HG03103 (cell line): ENCODE results near the gene USP49.
"Not testable (repeated sequence)": the region's sequence is repeated elsewhere in the genome, so short reads cannot be mapped to it uniquely, and the experiment has no call there.

Source experiments
- ATAC-seq: cut with Tn5 transposase; IDR thresholded peaks from one replicate; pipeline ENCODE4 v1.9.1; 2021; ENCODE audit warnings: low read depth; ENCODE audit not compliant: unreplicated experiment

USP49 gene

GRCh38 chr6:41784581-41785171, 110.5 kb downstream of the USP49 start:
- no peak for ATAC-seq

DNA sequence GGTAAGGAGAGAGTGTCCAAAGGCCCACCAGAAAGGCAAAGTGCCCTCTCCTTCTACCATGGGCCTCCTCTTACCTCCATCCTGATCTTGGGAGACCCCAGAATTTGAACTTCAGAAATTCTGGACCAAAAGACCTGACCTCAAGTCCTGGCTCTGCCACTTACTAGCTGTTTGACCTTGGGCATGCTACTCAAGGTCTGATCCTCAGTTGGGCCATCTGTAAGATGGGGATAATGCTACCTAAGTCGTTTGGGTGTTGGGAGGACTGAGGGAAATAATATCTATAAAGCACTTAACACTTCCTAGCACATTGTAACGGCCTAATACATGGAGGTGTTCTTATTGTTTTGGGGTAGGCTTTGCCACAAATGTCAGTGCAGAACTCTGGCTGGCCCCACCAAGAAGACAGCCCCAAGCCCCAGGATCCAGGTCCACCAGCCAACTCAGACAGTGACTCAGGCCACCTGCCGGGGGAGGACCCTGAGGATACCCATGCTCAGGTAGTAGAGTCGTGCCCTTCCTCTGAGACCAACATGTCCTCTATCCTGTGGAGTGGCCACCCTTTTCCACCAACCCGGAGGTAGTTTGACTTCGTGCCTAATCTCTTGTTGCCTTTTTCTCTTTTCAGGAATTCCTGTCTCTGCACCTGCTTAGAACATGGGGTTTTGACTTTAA, 111.9 kb downstream of the USP49 start:
- ATAC-seq = no peak

GRCh38 chr6:41781366-41781730, 113.8 kb downstream of the USP49 start:
- ATAC-seq = no peak

DNA sequence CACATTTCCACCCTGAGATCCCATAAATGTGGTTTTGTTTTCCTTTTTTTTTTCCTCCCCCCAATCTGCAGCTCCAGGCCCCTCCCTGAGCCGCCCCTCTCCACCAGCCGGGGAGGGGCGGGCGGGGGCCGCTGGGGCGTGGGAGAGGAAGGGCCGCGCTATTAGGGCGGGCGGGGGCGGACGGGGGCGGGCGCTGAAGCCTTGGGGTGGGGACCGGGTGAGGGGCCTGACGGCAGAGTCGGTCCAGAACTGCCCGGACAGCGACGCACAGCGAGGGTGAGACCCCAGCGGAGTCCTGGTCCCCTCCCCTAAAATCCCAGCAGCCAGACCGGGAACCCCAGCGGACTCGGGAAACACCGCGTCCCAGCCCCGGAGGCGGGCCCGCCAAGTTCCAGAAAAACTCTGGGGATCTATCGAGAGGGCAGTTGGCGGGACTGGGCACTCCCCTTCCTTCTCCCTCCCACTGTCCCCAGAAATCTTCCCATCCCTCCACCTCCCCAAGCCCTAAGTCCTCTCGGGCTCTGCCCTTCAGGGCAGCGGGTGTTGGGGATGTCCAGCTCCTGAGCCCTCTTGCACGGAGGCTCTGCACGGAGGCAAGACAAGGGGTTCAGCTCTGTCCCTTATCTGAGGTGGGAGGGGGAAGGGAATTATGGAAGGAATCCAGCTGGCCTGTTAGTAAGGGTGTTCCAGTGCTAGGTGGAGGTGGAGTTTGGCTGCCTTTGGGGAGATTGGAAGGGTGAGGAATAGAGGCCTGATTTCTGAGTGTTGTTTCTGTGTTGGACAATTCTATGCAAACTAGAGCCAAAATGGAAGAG, 114.4 kb downstream of the USP49 start, which contains the start of gene PRICKLE4:
TSS of gene PRICKLE4 (plus strand) at position 232 of the 815 bp plus-strand sequence. CDS start 2,692 bp downstream, outside the sequence.
- ATAC-seq = peak; percentile 8

DNA sequence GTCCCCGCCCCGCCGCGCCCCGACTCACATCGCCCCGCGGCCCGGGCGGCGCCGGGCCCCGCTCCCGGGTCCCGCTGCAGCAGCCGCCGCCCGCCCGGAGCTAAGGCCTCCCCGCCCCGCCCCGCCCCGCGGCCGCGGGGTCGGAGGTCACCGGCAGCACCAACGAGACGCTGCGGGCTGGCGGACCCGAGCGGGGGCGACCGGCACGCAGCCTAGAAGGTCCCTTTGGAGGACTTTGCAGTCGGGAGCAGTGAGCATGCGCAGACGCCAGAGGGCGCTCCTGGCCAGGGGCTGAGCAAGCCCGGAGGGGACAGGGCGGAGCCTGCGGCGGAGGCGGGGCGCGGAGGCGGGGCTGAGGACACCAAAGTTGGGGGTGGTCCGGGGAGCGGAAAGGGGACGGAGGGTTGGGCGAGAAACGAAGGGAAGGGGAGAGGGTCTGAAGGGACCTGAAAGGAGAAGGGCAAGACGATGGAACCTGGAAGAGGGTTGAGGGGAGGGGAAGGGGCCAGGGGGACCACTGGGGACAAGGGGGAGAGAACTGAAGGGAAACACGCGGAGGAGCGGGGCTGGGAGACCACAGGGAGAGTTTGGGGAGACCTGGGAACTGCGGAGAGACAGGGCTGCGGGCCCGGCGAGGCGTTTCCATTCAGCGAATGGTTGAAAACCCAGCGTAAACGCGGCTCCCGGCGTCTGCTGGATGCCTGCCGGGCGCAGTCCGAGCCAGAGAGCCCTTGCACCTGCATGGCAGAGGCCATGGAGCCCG, 115.2 kb downstream of the USP49 start, which contains the start of gene FRS3:
TSS of gene FRS3 (minus strand) at position 113 of the 763 bp plus-strand sequence. CDS start 2,913 bp downstream, outside the sequence.
- ATAC-seq = peak; percentile 75

- no peak for ATAC-seq
Measured at GRCh38 chr6:41779336-41779735, 115.8 kb downstream of the USP49 start.

GRCh38 chr6:41778895-41779294, 116.3 kb downstream of the USP49 start:
- no peak for ATAC-seq

DNA sequence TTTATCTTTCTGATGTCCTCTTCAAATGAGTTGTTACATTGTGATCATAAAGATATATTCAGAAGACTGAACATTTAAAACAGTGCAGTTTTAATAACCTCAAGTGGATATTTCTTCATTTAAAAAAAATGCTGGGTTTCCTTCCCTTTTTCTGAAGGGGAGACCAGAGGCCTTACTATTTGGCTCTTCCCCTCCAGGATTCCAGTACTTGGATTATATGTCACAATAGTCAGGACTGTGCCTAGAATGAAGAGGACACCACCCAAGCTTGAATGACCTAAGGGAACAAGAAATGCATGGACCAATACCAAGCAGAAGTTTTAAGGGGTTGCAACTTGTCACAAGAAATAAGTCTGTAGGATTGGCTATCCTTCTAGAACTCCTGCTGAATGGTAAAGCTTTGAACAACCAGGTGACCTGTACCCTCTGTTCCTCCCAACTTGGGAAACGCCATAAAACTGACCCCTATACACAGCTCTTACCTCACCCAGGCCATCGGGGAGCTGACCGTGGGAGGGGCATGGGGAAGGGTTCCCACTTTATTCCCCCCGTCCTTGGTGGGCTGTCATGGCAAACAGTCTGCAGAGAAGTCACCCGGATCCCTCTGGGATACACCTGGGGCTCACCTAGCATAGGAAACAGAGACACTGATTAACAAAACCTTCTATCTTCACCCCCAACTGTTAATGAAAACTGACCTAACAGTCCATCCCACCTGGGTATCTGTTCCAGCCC, 117.5 kb downstream of the USP49 start:
- no peak for ATAC-seq

DNA sequence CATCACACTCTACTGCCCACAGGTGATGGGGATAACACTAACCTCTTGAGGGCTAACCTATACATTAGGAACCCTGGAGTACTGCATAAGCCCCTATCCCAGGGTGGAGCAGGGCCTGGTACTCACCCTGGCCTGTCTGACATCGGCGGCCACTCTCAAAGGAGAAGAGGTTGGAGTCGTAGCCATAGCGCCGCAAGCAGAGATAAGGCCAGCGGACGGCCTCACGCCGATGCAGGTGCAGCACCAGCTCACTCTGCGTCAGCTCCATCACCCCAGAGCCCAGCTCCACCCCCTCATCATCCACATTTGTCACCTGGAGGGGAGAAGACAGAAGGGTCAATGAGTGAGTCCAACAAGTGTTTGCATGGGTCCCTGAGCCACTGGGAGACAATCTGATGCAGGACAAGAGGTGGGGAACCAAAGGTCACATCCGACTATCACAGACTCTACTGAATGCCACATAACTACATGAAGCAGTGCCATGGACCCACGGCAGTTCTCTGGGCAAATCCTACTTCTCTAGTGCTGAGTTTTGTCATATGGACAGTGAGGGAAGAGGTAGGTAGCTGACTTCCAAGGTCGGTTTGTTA, 119.8 kb downstream of the USP49 start:
- ATAC-seq = no peak

- no peak for ATAC-seq
Measured at GRCh38 chr6:41774841-41775240, 120.3 kb downstream of the USP49 start.

DNA sequence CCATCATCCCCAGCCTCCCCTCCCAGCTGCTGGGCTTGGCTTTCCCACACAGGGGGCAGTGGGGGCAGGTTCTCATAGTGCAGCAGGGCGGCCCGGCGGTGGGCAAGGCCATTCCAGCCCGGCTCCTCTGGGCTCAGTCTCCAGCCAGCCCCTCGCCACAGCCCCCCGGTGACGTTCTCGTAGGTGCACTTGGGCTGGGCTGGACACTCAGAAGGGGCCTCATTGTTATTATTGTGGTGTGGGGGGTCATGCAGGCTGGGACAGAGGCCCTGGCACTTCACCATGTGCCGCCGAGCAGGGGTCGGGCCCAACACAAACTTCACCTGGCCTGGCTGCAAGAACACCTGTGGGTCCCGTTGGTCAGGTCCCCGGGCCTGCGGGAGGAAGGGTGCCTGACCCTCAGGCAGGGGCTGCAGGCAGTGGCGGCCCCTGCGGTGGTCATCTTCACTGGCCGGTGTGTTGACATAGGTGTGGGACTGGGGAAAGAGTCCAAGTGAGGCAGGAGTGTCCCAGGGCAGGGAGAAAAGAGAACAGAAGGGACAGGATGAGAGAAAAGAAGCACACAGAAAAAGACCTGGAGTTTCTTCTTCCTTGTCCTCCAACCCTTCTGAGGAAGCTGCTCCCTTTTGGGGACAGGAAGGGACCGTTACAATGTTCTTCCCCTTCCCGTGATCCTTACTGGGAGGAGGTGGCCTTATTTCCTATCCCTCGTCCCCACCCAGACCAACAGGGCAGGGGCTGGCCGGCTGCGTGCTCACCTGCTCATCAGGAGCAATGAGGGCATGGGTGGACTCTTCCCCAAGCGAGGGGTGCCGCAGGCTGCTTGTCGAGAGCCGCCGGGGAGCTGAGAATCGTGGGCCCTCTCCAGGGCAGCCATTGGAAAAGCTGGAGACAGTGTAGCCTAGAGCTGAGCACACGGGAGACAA, 123.9 kb downstream of the USP49 start:
- ATAC-seq = no peak

DNA sequence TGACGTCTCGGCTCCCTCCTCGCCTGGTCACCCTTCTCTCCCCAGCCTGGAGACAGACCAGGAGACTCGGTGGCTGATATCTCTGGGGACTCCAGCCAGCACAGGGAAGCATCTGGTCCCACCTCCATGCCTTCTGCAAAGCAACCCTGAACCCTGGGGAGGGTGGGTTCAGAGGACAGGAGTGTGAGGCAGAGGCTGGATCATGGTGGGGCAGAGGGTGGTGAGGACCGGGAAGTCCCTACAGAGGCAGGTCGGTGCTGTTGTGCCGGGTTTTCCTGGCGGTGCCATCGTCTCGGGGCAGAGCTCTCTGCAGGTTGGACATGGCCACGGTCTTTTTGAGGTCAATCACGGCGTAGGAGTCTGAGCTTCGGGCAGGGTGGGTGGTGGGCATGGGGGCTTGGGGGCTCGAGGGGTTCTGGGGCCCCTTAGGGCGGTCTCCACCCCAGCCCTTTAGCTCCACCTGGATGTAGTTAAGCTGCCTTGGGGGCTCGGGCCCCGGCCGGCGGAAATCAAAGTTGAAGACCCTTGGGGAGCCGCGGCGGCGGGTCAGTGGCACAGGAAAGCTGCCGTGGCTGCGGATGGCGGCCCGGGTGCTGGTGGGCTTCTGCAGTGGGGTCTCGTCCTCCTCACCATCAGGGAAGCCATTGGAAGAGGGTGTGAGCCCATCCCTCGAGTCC, 124.7 kb downstream of the USP49 start:
- no peak for ATAC-seq

- ATAC-seq = no peak
Measured at GRCh38 chr6:41769376-41769775, 125.8 kb downstream of the USP49 start.

DNA sequence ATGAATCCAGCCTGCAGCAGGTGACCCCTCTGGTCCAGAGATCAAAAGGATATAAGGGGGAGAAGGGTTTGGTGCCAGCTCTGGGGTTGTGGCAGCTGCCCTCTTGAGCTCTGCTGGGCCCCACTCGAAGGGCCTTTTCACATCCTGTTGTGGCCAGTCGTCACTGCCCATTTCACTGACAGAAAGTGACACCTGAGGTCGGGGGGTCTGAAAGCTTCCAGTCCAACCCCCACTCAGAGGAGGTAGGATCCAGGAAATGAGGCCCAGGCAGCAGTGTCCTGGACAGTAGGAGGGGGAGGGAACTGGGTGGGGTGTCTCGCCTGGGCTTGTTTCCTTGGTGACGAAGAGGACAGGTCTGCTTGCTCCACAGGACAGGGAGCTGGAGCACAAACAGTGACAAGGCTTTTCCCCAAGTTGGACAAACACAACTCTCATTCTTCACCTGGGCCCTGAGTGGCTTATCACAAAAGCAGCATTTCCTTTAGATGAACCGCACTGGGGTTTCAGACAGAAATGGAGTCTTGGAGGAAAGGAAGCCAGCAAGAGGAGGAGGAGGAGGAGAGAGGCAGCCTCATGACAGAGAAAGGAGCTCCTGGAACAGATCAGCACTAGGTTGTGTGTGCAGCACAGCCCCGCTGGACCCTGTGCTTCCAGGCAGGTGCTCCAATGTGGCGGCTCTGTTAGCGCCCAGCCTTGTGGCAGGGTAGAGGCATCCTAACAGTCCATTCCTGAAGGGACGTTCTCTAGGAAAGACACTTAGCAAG, 126.4 kb downstream of the USP49 start:
- no peak for ATAC-seq

DNA sequence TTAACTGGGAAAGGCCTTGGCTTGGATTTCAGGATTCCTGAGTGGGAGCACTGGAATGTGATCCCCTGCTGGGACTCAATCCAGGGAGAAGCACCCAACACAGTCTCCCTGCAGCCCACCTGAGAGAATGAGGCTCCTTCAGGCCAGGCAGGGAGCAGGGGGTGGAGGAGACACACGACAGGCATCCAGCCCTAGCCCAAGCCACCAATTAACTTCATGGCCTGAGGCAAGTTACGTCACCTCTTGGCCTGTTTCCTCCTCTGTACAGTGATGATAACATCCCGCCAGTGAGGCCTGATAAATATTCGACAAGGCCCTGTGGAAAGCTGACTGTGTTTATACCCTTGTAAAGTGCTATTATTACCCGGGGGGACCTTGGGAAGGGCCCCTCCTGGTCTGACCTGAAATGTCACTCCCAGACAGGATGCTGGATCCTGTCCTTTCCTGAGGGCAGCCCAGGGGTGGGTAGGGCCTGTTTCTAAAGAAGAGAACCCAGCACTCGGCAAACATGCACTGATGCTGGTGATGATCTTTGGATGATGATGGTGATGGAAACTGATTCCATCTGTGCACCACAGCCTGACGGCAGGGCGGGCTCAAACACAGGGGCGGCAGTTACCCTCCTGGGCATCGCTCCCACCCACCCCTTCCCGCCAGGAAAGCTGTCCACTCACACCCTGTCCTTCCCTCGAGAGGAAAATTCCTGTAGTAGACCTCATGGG, 127.9 kb downstream of the USP49 start:
- ATAC-seq = no peak

DNA sequence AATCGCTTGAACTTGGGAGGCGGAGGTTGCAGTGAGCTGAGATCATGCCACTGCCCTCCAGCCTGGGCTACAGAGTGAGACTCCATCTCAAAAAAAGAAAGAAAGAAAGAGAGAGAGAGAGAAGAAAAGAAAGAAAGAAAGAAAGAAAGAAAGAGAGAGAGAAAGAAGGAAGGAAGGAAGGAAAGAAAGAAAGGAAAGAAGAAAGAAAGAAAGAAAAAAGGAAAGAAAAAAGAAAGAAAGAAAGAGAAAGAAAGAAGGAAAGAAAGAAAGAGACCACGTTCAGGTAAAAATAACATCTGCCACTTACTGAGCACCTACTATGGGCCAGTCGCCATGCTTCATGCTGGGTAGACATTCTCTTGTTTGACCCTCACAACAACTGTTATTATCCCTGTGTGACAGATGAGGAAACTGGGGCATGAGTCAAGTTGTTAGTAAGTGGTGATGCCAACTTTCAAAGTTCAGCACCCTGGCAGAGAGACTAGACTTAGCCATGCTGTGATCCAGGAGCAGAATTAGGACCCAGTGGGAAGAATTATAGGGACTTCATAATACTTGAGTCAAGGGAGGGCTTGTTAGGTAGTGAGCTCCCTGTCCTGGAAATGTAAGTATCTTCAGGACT, 129.0 kb downstream of the USP49 start:
- not testable (repeated sequence) for ATAC-seq
